Measurements from ENCODE around the gene CARD6.
"Not testable (repeated sequence)": the region's sequence is repeated elsewhere in the genome, so short reads cannot be mapped to it uniquely, and the experiment has no call there.

CARD6 gene

GRCh38 chr5:40828021-40828631, 13.0 kb upstream of the CARD6 start:
- DNase-seq (ENCODE audit: low read depth in 2 of 2) = no peak

- DNase-seq (ENCODE audit: low read depth in 2 of 2) = no peak
Measured at GRCh38 chr5:40828690-40829661, 12.2 kb upstream of the CARD6 start.

DNA sequence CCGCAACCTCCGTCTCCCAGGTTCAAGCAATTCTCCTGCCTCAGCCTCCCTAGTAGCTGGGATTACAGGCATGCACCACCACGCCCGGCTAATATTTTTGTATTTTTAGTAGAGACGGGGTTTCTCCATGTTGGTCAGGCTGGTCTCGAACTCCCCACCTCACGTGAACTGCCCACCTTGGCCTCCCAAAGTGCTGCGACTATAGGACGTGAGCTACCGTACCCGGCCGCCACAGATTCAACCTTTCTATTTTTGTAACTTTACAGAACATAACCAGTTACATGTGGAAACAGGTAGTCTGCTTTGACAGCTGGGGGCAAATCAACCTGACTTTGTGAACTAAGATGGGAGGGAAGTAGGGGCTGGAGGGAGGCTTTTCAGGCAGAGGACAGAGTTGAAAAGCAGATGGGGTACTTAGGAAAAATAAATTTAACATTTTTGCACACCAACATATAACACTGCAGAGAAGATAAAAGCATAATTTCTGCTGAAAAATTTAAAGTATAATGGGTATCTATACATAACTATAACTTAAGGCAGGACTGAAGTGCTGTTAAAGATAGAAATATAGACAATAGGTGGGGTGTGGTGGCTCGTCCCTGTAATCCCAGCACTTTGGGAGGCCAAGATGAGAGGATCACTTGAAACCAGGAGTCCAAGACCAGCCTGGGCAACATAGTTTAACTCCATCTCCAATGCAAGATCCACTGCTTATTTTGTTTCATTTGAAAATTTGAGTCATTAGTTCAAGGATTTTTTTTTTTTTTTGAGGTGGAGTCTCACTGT, 11.2 kb upstream of the CARD6 start:
- no peak for DNase-seq (ENCODE audit: low read depth in 2 of 2)

DNA sequence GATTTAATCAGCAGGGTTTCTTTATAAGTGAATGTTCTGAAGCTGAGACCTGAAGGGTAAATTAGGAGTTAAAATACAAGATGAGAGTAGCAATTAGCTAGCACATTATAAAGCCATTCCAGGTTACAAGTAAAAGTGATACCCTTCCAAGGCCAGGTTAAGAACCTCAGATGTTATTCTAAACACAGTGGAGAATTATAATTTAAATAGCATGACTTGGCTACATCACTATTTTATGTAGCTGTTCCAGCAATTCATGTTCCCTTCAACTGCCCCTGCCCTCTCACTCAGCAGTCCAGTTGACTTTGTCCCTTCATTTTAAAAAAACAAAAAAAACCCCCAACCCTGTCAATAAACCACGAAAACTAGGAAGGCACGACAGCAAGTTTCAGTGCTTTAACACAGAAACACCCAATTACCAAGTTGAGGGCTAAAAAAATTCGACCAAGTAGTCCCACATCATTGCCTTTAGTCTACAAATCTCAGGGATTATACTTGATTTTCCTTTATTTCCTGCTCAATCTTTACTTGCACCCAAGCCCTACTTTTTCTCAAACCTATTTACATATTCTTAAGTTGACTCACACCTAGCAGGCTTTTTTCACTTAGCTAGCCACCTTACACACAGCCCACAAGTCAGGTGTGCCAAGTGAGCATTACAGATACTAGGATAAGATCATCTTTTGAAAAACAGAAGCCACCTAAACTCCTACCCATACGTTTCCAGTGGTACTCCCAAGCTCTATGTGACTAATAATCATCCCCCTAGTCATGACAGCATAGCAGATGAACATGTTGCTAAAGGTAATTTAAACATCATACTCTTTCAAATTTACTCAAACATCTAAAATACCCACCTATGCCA, 9.6 kb upstream of the CARD6 start:
- DNase-seq (ENCODE audit: low read depth in 2 of 2) = no peak

DNA sequence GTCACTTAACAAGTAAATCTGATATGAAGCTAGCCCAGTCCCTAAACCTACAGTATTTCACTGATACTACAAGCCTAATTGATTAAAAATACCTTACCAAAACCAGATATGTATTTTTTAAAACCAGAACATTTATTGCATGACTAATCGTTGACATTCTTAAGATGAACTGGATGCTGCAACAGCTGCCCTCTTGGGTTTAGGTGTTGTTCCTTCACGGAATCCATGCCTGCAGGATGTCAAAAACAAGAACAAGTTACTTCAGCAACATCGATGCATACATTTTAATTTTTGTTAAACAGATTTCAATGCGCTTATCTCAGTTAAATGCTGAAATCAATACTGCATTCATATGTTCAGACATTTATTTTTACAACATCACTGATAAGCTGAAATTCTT, 8.8 kb upstream of the CARD6 start:
- no peak for DNase-seq (ENCODE audit: low read depth in 2 of 2)

GRCh38 chr5:40833712-40834229, 7.4 kb upstream of the CARD6 start:
- DNase-seq (ENCODE audit: low read depth in 2 of 2) = no peak

DNA sequence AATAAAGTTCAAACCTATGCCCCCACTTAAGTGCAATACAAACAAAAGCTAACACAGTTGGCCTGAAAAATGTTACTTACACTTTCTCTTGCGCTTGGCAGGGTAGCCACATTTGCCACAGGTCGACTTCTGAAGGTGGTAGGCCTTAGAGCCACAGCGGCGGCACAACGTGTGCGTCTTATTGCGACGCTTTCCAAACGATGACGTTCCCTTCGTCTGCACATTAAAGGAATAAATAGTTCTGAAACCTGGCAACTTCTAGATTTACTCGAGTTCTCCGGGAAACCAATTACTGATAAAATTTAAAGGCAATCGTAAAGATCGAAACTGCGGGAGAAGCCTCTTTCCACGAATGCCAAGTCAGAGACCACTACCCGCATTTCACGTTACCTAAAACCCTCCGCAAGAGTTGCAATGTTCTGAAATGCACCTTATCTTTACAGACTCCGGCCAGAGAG, 6.7 kb upstream of the CARD6 start:
- peak in 1 of 2 donors; percentile 19 for DNase-seq (ENCODE audit: low read depth in 2 of 2)

GRCh38 chr5:40834849-40835787, 6.0 kb upstream of the CARD6 start, which contains the start of gene RPL37:
RPL37 (minus strand) TSS chr5:40835222; CDS start chr5:40835185, 37 bp downstream.
- peak; percentile 68 to 77 for DNase-seq (ENCODE audit: low read depth in 2 of 2)

DNA sequence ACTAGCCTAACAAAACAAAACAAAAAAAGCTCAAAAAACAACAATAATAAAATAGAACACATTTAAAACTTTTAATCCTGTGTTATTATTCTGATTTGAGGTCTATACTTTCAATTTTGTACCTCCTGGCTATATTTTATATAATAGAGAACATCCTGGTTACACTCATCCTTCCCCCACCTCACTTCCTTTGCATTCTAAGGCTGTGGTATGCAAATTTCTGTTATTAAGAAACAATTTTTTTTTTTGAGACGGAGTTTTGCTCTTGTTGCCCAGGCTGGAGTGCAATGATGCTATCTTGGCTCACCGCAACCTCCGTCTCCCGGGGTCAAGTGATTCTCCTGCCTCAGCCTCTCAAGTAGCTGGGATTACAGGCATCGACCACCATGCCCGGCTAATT, 3.1 kb upstream of the CARD6 start:
- no peak for DNase-seq (ENCODE audit: low read depth in 2 of 2)

DNA sequence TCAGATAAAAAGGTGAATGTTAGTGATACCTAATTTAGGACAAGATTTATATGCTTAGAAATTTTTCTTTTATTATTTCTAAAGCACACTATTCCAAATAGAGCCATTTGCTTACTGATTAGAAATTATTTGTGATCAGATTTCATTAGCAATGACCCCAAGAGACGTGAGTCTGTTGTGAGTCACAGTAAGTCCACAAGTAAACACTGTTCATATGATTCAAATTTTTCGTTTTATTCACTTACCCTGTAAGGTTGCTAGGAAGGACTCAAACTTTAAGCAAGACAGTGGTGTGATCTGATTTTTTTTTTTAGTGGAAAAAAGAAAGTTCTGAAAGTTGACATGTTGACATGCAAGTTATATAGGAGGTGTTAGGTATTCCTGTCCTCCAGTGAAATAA, 1.2 kb downstream of the CARD6 start:
- DNase-seq (ENCODE audit: low read depth in 2 of 2) = no peak

DNA sequence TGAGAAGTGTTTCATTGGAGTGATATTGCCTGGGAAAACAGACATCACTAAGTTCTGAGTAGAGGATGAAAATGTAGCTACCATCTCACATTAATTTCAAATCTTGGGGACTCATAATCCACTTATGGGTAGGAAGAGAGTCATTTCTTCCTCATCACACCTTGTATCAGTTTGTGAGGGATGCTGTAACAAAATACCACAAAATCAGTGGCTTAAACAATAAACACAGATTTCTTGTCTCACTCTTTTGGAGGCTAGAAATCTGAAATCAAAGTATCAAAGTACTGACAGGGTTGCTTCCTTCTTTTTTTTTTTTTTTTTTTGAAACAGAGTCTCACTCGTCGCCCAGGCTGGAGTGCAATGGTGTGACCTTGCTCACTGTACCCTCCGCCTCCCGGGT, 3.4 kb downstream of the CARD6 start:
- DNase-seq (ENCODE audit: low read depth in 2 of 2) = no peak

DNA sequence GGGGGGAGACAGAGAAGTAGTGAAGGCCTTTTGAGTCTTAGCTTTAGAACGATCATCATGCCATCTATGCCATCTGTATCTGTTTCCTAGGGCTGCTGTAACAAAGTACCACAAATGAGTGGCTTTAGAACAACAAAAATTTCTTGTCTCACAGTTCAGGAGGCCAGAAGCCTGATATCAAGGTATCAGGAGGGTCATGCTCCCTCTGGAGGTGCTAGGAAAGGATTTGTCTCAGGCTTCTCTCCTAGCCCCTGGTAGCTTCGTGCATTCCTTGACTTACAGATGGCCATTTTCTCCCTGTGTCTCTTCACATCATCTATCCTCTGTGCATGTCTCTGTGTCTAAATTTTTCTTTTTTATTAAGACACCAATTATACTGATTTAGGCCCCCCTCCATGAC, 5.2 kb downstream of the CARD6 start:
- DNase-seq (ENCODE audit: low read depth in 2 of 2) = no peak

GRCh38 chr5:40847525-40847924, 6.4 kb downstream of the CARD6 start:
- no peak for DNase-seq (ENCODE audit: low read depth in 2 of 2)

DNA sequence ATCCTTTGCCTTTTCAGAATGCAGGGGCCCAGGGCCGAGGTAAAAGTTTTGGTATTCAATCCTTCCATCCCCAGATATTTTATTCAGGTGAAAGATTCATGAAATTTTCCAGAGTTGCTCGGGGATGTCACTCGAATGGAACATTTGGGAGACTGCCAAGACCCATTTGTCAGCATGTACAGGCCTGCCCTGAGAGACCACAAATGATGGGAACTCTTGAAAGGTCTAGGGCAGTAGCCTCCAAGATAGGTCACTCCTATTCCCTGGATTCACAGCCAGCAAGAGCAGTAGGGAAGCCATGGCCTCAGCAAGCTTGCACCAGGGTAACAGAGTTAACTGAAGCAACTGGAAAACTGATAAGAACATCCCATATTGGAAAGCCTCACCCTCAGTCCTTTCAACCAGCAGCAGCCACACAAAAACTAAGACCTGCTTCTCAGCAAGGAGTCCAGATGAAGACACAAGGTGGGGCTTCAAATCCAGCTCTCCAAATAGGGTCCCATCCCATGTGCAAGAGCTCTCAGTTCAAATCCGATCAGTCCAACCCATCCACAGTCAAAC, 12.5 kb downstream of the CARD6 start:
- DNase-seq (ENCODE audit: low read depth in 2 of 2) = no peak

GRCh38 chr5:40860711-40861110, 19.5 kb downstream of the CARD6 start:
- DNase-seq (ENCODE audit: low read depth in 2 of 2) = no peak

DNA sequence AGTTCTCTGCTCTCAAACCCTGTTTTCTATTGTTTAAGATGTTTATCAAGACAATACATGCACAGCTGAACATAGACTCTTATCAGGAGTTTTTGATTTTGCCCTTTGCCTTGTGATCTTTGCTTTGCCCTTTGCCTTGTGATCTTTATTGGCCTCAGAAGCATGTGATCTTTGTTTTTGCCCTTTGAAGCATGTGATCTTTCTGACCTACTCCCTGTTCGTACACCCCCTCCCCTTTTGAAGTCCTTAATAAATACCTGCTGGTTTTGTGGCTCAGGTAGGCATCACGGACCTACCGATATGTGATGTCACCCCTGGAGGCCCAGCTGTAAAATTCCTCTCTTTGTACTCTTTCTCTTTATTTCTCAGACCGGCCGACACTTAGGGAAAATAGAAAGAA, 23.8 kb downstream of the CARD6 start:
- DNase-seq (ENCODE audit: low read depth in 2 of 2) = not testable (repeated sequence)

DNA sequence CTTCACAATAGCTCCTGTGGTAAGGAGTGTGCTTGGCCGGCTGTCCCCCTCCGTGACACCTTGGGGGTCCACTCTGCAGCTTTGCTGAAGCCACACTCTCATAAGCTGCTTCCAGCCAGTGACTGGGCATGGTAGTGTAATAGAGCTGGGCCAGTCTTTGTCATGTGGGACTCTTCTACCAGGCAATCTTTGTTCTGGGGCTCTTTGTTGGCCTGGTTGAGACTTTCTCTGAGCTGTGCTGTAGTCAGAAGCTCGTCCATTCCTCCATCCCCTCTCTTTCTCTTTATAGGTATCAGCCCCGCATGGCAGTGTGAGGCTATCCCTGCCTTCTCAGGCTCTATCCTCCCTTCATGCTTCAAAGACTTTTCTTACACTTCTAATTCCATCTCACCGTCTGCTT, 25.7 kb downstream of the CARD6 start:
- no peak for DNase-seq (ENCODE audit: low read depth in 2 of 2)

GRCh38 chr5:40869384-40869783, 28.2 kb downstream of the CARD6 start:
- DNase-seq (ENCODE audit: low read depth in 2 of 2) = no peak

DNA sequence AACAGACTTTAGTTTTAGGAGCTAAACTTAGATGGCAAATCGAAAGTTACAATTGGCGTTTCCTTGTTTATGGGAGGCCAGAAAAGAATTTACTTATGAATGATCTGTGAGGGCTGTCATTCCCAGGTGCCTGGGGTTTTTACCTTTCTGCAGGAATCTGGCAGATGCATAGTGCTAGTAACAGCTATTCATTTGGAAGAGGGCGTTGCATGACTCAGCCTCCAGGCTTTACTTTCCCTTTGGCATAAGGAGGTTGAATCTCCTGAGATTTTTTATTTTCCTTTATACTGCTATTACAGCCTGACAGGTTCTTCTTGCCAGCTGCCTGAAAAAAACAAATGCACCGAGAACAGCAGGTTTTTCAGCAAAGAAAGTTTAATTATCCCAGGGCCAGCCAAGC, 30.0 kb downstream of the CARD6 start:
- no peak for DNase-seq (ENCODE audit: low read depth in 2 of 2)

- DNase-seq (ENCODE audit: low read depth in 2 of 2) = not testable (repeated sequence)
Measured at GRCh38 chr5:40872253-40872652, 31.1 kb downstream of the CARD6 start.

All from stimulated activated CD8-positive, alpha-beta memory T cell treated with anti-CD3 and anti-CD28 coated beads, Interleukin-2, amount 100 ng/mL, for 1 hour (primary cell).